ENCODE data around the gene RPL7A. TPM values are rescaled to one million over a fixed set of nuclear protein-coding genes. Genes with fewer than 3 reads are reported as not detected.
"Not testable (repeated sequence)": the region's sequence is repeated elsewhere in the genome, so short reads cannot be mapped to it uniquely, and the experiment has no call there.

The RPL7A gene
- total and polyA plus RNA-seq, 3 donors from 2014 or later: 856 to 1,924 (median 1,453) TPM

DNA sequence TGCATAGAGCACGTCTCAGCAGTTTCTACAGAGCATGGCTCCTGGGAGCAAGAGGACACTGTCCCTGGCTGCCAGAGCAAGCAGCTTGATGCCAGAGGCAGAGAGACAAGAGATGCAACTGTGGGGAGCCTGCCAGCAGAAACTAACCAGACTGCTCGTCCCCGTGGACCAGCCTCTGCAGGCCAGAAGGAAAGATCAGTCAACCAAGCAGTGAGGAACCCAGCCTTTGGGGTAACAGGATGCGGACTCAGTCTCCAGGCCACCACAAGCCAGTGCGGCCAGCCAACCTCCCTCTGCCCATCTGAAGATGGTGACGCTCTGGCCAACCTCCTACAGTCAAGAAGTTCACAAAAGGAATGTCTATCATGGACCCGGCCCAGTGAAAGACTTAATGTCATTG, 24.1 kb downstream of the RPL7A start:
- DNase-seq: no peak
- no peaks in the 10 kb centered on the region for H3K27me3 ChIP-seq
- 68 to 75% methylated on average over 7 of the region's 7 CpGs for WGBS, 2 donors
- H3K4me1 ChIP-seq: peaks cover 28% of the 10 kb centered on the region
- TF ChIP-seq, protein P1, sequence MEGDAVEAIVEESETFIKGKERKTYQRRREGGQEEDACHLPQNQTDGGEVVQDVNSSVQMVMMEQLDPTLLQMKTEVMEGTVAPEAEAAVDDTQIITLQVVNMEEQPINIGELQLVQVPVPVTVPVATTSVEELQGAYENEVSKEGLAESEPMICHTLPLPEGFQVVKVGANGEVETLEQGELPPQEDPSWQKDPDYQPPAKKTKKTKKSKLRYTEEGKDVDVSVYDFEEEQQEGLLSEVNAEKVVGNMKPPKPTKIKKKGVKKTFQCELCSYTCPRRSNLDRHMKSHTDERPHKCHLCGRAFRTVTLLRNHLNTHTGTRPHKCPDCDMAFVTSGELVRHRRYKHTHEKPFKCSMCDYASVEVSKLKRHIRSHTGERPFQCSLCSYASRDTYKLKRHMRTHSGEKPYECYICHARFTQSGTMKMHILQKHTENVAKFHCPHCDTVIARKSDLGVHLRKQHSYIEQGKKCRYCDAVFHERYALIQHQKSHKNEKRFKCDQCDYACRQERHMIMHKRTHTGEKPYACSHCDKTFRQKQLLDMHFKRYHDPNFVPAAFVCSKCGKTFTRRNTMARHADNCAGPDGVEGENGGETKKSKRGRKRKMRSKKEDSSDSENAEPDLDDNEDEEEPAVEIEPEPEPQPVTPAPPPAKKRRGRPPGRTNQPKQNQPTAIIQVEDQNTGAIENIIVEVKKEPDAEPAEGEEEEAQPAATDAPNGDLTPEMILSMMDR (IDR thresholded peaks at IDR 0.05): no peak
- no peak for TF ChIP-seq POLR2A (IDR thresholded peaks at IDR 0.05)
- H3K36me3 ChIP-seq (ENCODE audit: low read depth, missing control alignments): no peaks in the 10 kb centered on the region
- no peaks in the 10 kb centered on the region for H3K9me3 ChIP-seq
- no peak overlapping the region for H3K27ac ChIP-seq
- intact Hi-C loops (cut with DNase I; ENCODE audit: low total_unique reads): no loop called here
- H3K4me3 ChIP-seq: no peak overlapping the region

DNA sequence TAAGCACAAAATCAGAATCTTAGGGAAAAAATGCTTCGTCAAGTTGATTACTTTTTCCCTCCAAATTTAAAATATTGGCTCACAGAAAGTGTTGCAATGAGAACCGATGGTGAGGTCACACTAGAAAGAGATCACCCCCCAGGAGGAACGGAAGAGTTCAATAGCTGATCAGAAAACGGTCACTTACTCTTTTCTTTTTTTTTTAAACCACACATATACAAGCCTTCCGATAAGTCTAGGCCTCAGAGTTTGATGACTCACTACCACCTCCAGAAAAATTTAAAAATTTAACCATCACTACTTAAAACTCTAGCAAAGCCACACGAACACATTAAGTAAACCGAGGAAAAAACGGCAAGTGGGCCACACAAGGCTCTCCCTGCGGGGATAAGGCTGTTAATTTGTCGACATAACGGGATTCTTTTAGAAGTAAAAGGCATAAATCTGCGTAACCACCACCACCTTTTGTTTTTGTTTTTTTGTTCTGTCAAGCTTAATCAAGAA, 26.6 kb downstream of the RPL7A start:
- H3K36me3 ChIP-seq (ENCODE audit: low read depth, missing control alignments): no peaks in the 10 kb centered on the region
- no peak for DNase-seq
- intact Hi-C loops (cut with DNase I; ENCODE audit: low total_unique reads): no loop called here
- H3K9me3 ChIP-seq: no peaks in the 10 kb centered on the region
- TF ChIP-seq POLR2A (IDR thresholded peaks at IDR 0.05): no peak
- TF ChIP-seq, protein P1 (IDR thresholded peaks at IDR 0.05): no peak
- WGBS, 2 donors: 9 to 17% methylated on average over 12 of the region's 12 CpGs
- no peaks in the 10 kb centered on the region for H3K27me3 ChIP-seq
- peaks cover 25% of the 10 kb centered on the region for H3K4me1 ChIP-seq
- H3K27ac ChIP-seq: peak overlapping the region in 1 of 2 donors; percentile 91
- peak overlapping the region; percentile 86 to 98 for H3K4me3 ChIP-seq

DNA sequence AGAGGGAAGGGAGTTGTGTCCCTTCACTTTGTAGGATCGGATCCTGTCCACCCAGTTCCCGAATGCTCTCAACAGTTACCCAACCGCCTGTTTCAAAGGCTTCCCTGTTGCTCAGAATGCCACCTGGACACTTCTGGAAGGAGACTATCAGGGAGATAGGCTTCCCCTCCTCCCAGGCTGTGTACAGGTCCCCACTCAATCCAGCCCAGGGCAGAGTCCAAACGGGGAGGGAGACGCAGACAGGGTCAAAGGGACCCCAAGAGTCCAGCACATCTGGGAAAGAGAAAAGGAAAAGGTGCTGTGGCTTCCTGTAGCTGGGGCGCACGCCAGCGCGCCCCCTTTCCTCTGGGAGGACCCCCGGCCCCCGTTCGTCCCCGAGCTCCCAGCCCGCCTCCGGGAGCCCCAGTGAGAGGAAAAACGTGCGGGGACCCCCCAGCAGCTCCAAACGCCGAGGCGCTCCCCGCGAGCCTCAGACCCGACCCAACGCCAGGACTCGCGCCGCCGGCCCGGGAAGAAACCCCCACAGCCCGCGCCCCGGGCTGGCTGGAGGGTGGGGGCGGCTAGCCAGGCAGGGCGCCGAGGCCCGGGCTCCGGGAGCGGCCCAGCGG, 27.2 kb downstream of the RPL7A start:
- Histone ChIP-seq H3K36me3 (ENCODE audit: low read depth, missing control alignments) (no peaks in the 10 kb centered on the region), H3K4me1 (peaks cover 22% of the 10 kb centered on the region), H3K27me3 (no peaks in the 10 kb centered on the region), H3K4me3 (peak overlapping the region; percentile 86 to 98), H3K9me3 (no peaks in the 10 kb centered on the region), H3K27ac (peak overlapping the region; percentile 89 to 91)
- peak; percentile 36 for DNase-seq
- no peak for TF ChIP-seq POLR2A (IDR thresholded peaks at IDR 0.05)
- TF ChIP-seq, protein P1 (IDR thresholded peaks at IDR 0.05): no peak
- intact Hi-C loops (cut with DNase I; ENCODE audit: low total_unique reads): no loop called here
- WGBS, 2 donors: 0% methylated on average over 17 to 39 of the region's 39 CpGs

DNA sequence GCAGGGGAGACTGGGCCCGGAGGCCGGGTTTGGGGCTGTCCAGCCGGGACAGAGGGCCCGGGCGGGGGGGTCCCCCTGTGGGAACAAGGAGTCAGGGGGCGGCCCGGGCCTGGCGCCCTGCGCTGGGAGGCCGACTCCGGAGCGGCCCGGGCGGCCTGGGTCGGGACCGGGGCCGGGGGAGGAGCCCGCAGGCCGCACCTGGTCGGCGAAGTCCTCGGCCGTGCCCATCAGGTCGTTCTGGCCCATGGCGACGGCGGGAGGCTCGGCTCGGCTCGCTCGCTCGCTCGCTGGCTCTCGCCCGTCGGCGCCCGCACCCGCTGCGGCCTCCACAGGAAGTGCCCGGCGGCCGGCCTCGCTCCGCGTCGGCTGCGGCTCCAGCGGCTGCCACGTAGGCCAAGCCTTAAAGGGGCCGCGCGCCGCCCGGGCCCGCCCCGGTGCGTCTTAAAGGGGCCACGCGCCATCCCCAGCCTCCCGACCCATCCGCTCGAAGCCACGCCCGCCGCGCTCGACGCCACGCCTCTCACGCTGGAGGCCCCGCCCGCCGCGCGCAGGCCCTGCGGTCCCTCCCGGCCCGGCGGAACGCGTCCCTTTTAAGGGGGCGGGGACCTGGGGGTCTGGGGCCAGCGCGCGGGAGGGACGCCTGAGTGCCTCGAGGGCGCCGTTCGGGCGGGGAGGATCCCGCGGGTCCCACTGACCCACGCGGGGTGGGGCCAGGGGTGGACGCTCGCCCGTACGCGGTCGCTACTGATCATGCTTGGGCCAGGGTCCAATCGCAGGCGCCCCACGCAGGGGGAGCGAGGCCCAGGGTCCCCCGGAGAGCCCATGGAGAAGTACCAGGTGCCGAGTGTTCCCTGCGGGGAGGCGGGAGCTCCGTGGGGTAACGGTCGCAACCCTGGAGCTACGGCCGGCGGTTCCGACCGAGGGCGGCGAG, 28.0 kb downstream of the RPL7A start, which contains the start of the genes STKLD1 and SURF4:
TSS of gene STKLD1 (plus strand) at position 643 of the 931 bp plus-strand sequence. CDS start at position 751, 108 bp downstream.
TSS of gene SURF4 (minus strand) at position 337 of the 931 bp plus-strand sequence. CDS start at position 246, 91 bp downstream.
- TF ChIP-seq POLR2A (IDR thresholded peaks at IDR 0.05): peak; percentile 67
- TF ChIP-seq, protein P1 (IDR thresholded peaks at IDR 0.05): peak in 1 of 3 experiments; percentile 23
- Histone ChIP-seq H3K4me3 (peak within 1 kb of the TSS; percentile 86 to 98), H3K27me3 (no peaks in the 10 kb centered on the region), H3K9me3 (no peaks in the 10 kb centered on the region), H3K4me1 (peaks cover 22% of the 10 kb centered on the region), H3K36me3 (ENCODE audit: low read depth, missing control alignments) (no peaks in the 10 kb centered on the region), H3K27ac (peak within 1 kb of the TSS; percentile 89 to 91)
- intact Hi-C loops (cut with DNase I; ENCODE audit: low total_unique reads): no loop called here
- 0 to 1% methylated on average over 17 to 62 of the region's 120 CpGs for whole genome bisulfite sequencing, 2 donors
- peak; percentile 98 for DNase-seq

DNA sequence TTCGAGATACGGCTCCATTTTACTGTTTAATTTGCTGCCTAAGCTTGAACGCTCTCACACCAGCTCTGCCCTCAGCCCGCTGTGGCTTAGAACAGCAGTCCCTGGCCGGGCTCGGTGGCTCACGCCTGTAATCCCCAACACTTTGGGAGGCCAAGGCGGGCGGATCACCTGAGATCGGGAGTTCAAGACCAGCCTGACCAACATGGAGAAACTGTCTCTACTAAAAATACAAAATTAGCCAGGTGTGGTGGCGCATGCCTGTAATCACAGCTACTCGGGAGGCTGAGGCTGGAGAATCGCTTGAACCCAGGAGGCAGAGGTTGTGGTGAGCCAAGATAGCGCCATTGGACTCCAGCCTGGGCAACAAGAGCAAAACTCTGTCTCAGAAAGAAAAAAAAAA, 29.3 kb downstream of the RPL7A start:
- H3K27me3 ChIP-seq; H3K27ac ChIP-seq; DNase-seq; H3K36me3 ChIP-seq (ENCODE audit: low read depth, missing control alignments); H3K9me3 ChIP-seq; intact Hi-C loops (cut with DNase I; ENCODE audit: low total_unique reads); H3K4me3 ChIP-seq: not testable (repeated sequence)
- H3K4me1 ChIP-seq: peaks cover 15% of the 10 kb centered on the region
- whole genome bisulfite sequencing, 2 donors: 83 to 86% methylated on average over 14 of the region's 14 CpGs
